ENCODE data around the gene CCDC78.

DNA sequence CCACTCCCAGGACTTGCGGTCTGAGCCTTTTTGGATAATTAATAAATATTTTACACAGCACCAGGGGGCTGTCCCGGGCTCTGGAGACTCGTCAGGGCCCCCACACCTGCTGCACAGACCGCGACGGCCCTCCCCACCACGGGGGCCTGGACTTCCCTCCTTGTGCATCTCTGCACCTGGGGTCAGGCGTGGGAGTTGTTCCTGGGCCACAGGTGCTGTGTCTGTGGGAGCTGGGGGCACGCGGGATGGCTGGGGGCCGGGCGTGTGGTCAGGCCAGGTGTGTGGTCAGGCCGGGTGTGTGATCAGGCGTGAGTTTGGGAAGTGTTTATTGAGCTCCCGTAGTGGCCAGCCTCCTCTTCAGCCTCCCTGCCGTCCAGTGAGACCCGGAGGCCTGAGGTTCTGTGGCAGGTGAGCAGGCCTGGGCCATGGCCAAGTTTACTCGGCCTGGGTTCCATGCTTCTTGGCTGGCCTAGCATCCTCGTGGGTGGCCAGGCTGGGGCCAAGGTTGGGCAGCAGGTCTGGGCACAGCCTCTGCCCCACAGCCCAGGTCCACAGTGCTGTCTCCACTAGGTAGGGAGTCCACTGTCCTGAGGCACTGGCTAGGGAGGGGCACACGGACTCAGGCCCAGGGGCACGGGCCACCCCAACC, 47.9 kb downstream of the CCDC78 start:
- TF ChIP-seq PHB2 (IDR thresholded peaks at IDR 0.05; ENCODE audit: partially characterized antibody): no peak
- TF ChIP-seq, protein P1, sequence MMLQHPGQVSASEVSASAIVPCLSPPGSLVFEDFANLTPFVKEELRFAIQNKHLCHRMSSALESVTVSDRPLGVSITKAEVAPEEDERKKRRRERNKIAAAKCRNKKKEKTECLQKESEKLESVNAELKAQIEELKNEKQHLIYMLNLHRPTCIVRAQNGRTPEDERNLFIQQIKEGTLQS (CRISPR knock-in tag; IDR thresholded peaks at IDR 0.05): no peak
- TF ChIP-seq, protein P2, sequence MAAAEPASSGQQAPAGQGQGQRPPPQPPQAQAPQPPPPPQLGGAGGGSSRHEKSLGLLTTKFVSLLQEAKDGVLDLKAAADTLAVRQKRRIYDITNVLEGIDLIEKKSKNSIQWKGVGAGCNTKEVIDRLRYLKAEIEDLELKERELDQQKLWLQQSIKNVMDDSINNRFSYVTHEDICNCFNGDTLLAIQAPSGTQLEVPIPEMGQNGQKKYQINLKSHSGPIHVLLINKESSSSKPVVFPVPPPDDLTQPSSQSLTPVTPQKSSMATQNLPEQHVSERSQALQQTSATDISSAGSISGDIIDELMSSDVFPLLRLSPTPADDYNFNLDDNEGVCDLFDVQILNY (CRISPR knock-in tag; conservative IDR thresholded peaks at IDR 0.05): no peak
- TF ChIP-seq ZBTB7A (CRISPR knock-in tag; IDR thresholded peaks at IDR 0.05): no peak
- TF ChIP-seq, protein P3, sequence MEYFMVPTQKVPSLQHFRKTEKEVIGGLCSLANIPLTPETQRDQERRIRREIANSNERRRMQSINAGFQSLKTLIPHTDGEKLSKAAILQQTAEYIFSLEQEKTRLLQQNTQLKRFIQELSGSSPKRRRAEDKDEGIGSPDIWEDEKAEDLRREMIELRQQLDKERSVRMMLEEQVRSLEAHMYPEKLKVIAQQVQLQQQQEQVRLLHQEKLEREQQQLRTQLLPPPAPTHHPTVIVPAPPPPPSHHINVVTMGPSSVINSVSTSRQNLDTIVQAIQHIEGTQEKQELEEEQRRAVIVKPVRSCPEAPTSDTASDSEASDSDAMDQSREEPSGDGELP (IDR thresholded peaks at IDR 0.05; ENCODE audit: borderline replicate concordance, low read depth): no peak
- TF ChIP-seq, protein P4, sequence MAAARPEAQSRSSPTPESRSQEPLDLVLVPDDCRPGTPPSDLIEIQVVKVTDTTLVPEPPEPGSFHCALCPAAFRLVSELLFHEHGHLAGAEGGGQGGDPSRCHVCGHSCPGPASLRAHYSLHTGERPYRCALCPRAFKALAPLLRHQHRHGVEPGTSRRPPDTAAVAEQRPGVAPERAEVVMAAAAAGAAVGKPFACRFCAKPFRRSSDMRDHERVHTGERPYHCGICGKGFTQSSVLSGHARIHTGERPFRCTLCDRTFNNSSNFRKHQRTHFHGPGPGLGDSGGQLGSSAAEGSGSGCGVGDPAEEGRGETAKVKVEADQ (CRISPR knock-in tag; IDR thresholded peaks at IDR 0.05; ENCODE audit: borderline replicate concordance): no peak
- TF ChIP-seq, protein P5, sequence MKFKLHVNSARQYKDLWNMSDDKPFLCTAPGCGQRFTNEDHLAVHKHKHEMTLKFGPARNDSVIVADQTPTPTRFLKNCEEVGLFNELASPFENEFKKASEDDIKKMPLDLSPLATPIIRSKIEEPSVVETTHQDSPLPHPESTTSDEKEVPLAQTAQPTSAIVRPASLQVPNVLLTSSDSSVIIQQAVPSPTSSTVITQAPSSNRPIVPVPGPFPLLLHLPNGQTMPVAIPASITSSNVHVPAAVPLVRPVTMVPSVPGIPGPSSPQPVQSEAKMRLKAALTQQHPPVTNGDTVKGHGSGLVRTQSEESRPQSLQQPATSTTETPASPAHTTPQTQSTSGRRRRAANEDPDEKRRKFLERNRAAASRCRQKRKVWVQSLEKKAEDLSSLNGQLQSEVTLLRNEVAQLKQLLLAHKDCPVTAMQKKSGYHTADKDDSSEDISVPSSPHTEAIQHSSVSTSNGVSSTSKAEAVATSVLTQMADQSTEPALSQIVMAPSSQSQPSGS (CRISPR knock-in tag; IDR thresholded peaks at IDR 0.05): no peak
- TF ChIP-seq ZBTB1 (CRISPR knock-in tag; IDR thresholded peaks at IDR 0.05; ENCODE audit: borderline replicate concordance): no peak
- no peak for TF ChIP-seq MAFF (IDR thresholded peaks at IDR 0.05; ENCODE audit: low read depth, low read length)
- TF ChIP-seq POLR2A (IDR thresholded peaks at IDR 0.05; ENCODE audit: insufficient read depth in 1 of 2, low read depth in 2 of 2, low read length in 2 of 2): no peak
- TF ChIP-seq, protein P6, sequence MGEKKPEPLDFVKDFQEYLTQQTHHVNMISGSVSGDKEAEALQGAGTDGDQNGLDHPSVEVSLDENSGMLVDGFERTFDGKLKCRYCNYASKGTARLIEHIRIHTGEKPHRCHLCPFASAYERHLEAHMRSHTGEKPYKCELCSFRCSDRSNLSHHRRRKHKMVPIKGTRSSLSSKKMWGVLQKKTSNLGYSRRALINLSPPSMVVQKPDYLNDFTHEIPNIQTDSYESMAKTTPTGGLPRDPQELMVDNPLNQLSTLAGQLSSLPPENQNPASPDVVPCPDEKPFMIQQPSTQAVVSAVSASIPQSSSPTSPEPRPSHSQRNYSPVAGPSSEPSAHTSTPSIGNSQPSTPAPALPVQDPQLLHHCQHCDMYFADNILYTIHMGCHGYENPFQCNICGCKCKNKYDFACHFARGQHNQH (CRISPR knock-in tag; IDR thresholded peaks at IDR 0.05): no peak
